HepG2 (cell line): ENCODE data around the gene B3GALT6. TPM values are rescaled to one million over a fixed set of nuclear protein-coding genes. Genes with fewer than 3 reads are reported as not detected.

Experiments used
- ARID4A ChIP-seq: sonication (generic); formaldehyde crosslinking; IDR thresholded peaks from 2 replicates; pipeline ENCODE4 v1.5.0; 2020; ENCODE audit warnings: mild to moderate bottlenecking, missing genetic modification reagents, borderline replicate concordance
- KLF6 ChIP-seq: IDR thresholded peaks from 2 replicates; pipeline ENCODE4 v1.8.0; 2016; ENCODE audit warnings: missing biosample characterization, missing genetic modification reagents
- SNAPC5 ChIP-seq: sonication (generic); formaldehyde crosslinking; IDR thresholded peaks from 2 replicates; pipeline ENCODE4 v1.8.1; 2023; ENCODE audit warnings: mild to moderate bottlenecking, missing genetic modification reagents, borderline replicate concordance
- ZGPAT ChIP-seq: IDR thresholded peaks from 2 replicates; pipeline ENCODE4 v1.6.1; 2016; ENCODE audit warnings: mild to moderate bottlenecking
- ZNF569 ChIP-seq: sonication (generic); formaldehyde crosslinking; IDR thresholded peaks from 2 replicates; pipeline ENCODE4 v1.5.0; 2020; ENCODE audit warnings: mild to moderate bottlenecking, missing genetic modification reagents, moderate library complexity, borderline replicate concordance
- polyA plus RNA-seq, 8 experiments: library from polyadenylated mRNA; depleted of rRNA in 3 of 8; stranded (reverse) in 7 of 8; unstranded in 1 of 8; fragments of >200 nt; fragmentation: Illumina TruSeq in 4 of 8; extraction: Trizol in 4 of 8; gene quantifications; 2 replicates each; pipeline versions ENCODE4 v1.2.1 to v1.2.3, GENCODE V29; 2011 to 2016; ENCODE audit warnings: low read depth in 4 of 8, missing spikeins in 1 of 8, mixed read lengths in 1 of 8; ENCODE audit not compliant: insufficient read depth in 1 of 8
- total RNA-seq, 5 experiments: library from RNA; depleted of rRNA; stranded (reverse); fragments of >200 nt; fragmentation: Illumina TruSeq; extraction: Trizol; gene quantifications; 2 replicates each; pipeline ENCODE4 v1.2.3, GENCODE V29; 2016; ENCODE audit warnings: low read depth in 1 of 5
- TF ChIP-seq, protein P1 (sequence below), 2 experiments: fragments of 450-650 bp in 1 of 2; sonication (generic) in 1 of 2; formaldehyde crosslinking in 1 of 2; IDR thresholded peaks; 2 replicates each; pipeline versions ENCODE4 v1.6.1 to v1.8.0; 2016 to 2022; ENCODE audit warnings: antibody characterized with exemption in 1 of 2, mild to moderate bottlenecking in 1 of 2, missing genetic modification reagents in 1 of 2
- TF ChIP-seq, protein P2 (sequence below): sonication (generic); formaldehyde crosslinking; conservative IDR thresholded peaks from 2 replicates; pipeline ENCODE4 v1.4.0; 2020; ENCODE audit warnings: mild to moderate bottlenecking, missing genetic modification reagents, moderate library complexity

Gene B3GALT6
- total and polyA plus RNA-seq, 2 of the 13 experiments (the other 11 are each of a cell fraction or from before 2014, with no cell fraction given), result 3.9 to 14.2 TPM

DNA sequence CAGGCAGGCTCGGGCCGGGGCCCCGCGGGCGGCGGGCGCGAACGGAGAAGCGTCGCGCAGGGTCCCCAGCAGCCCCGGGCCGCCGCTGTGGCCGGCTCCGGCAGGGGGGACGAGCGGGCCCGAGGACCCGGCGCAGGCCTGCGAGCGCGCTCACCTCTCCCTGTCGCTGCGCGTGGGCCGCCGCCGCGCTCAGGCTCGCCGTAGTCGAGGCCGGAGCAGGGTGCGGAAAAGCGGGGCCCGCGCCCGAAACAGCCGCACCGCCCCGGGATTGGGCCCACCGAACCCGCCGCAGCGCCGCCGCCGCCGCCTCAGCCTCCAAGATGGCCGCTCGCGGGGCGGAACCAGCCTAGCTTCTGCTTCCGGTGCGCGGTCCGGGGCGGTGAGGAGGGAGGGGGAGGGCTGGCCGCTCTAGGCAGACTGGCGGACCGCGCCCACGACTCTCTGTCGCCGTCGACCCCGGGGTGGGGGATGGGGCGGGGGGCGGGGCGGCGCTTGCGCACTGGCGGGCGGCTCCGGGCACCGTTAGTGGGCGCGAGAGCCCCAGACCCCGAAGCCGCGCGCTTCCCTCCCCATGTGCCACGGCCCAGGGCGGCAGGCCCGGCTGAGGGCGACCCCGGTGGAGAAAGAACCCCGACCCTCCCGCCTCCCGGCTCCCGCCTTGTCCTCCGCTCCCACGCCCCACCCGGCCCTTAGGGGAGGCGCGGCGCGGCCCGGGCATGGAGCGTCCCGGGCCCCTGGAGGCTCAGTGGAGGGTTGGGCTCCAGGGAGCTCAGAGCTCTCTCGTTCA, 41.7 kb downstream of the B3GALT6 start, which contains the start of gene UBE2J2 (continued):
- TF ChIP-seq SNAPC5 (0 out of 2 replicates have a peak, but pooled peaks have one; percentile 39), KLF6 (CRISPR knock-in tag) (peak; percentile 83; the same call in 1 of the 2 replicates), ZNF569 (no peak), ARID4A (CRISPR knock-in tag) (peak; percentile 73), ZGPAT (CRISPR knock-in tag) (peak; percentile 71; the same call in 1 of the 2 replicates)
- TF ChIP-seq, protein P1, sequence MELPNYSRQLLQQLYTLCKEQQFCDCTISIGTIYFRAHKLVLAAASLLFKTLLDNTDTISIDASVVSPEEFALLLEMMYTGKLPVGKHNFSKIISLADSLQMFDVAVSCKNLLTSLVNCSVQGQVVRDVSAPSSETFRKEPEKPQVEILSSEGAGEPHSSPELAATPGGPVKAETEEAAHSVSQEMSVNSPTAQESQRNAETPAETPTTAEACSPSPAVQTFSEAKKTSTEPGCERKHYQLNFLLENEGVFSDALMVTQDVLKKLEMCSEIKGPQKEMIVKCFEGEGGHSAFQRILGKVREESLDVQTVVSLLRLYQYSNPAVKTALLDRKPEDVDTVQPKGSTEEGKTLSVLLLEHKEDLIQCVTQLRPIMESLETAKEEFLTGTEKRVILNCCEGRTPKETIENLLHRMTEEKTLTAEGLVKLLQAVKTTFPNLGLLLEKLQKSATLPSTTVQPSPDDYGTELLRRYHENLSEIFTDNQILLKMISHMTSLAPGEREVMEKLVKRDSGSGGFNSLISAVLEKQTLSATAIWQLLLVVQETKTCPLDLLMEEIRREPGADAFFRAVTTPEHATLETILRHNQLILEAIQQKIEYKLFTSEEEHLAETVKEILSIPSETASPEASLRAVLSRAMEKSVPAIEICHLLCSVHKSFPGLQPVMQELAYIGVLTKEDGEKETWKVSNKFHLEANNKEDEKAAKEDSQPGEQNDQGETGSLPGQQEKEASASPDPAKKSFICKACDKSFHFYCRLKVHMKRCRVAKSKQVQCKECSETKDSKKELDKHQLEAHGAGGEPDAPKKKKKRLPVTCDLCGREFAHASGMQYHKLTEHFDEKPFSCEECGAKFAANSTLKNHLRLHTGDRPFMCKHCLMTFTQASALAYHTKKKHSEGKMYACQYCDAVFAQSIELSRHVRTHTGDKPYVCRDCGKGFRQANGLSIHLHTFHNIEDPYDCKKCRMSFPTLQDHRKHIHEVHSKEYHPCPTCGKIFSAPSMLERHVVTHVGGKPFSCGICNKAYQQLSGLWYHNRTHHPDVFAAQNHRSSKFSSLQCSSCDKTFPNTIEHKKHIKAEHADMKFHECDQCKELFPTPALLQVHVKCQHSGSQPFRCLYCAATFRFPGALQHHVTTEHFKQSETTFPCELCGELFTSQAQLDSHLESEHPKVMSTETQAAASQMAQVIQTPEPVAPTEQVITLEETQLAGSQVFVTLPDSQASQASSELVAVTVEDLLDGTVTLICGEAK (IDR thresholded peaks at IDR 0.05), result no peak
- TF ChIP-seq, protein P1 (CRISPR knock-in tag; IDR thresholded peaks at IDR 0.05), result 0 out of 2 replicates have a peak, but pooled peaks have one; percentile 1
- TF ChIP-seq, protein P2, sequence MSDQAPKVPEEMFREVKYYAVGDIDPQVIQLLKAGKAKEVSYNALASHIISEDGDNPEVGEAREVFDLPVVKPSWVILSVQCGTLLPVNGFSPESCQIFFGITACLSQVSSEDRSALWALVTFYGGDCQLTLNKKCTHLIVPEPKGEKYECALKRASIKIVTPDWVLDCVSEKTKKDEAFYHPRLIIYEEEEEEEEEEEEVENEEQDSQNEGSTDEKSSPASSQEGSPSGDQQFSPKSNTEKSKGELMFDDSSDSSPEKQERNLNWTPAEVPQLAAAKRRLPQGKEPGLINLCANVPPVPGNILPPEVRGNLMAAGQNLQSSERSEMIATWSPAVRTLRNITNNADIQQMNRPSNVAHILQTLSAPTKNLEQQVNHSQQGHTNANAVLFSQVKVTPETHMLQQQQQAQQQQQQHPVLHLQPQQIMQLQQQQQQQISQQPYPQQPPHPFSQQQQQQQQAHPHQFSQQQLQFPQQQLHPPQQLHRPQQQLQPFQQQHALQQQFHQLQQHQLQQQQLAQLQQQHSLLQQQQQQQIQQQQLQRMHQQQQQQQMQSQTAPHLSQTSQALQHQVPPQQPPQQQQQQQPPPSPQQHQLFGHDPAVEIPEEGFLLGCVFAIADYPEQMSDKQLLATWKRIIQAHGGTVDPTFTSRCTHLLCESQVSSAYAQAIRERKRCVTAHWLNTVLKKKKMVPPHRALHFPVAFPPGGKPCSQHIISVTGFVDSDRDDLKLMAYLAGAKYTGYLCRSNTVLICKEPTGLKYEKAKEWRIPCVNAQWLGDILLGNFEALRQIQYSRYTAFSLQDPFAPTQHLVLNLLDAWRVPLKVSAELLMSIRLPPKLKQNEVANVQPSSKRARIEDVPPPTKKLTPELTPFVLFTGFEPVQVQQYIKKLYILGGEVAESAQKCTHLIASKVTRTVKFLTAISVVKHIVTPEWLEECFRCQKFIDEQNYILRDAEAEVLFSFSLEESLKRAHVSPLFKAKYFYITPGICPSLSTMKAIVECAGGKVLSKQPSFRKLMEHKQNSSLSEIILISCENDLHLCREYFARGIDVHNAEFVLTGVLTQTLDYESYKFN (CRISPR knock-in tag), result peak; percentile 25
